B cell (primary cell): Measurements from ENCODE around the gene PPP1CB. TPM values are rescaled to one million over a fixed set of nuclear protein-coding genes. Genes with fewer than 3 reads are reported as not detected.

ENCODE experiments used
- ATAC-seq: fragments of 200-7000 bp; cut with Tn5 transposase; one replicate; pipeline ENCODE4 v1.10.0; 2021; ENCODE audit warnings: low read depth, mild to moderate bottlenecking, moderate number of reproducible peaks, moderate library complexity
- CTCF ChIA-PET: fragments of 350-600 bp; sonication (Branson Sonifier 250); formaldehyde crosslinking; loops from one replicate; lab custom pipeline; 2021; ENCODE audit warnings: antibody characterized with exemption, inconsistent platforms; lab: Charles Lee
- POLR2A ChIA-PET: fragments of 350-600 bp; sonication (Branson Sonifier 250); formaldehyde crosslinking; loops from one replicate; lab custom pipeline; 2021; ENCODE audit warnings: antibody characterized with exemption; lab: Charles Lee
- DNase-seq: peaks from one replicate; pipeline ENCODE4 v3.0.0; 2013
- H2AFZ ChIP-seq: 2 replicates; pipeline ENCODE4 v1.6.1; 2012; ENCODE audit warnings: mild to moderate bottlenecking, low read depth, low read length; ENCODE audit not compliant: insufficient read depth, poor library complexity, severe bottlenecking
- H3K27ac ChIP-seq, 2 donors: 1 replicate in 1 of 2; 2 replicates in 1 of 2; pipeline ENCODE4 v1.5.1; 2012 to 2013; ENCODE audit warnings: low read length in 2 of 2, mild to moderate bottlenecking in 2 of 2, moderate library complexity in 1 of 2
- H3K27me3 ChIP-seq, 4 experiments: fragments of 200-600 bp in 1 of 4; sonication (generic) in 1 of 4; replicated peaks in 1 of 4; 1 replicate in 2 of 4; 2 replicates in 2 of 4; pipeline versions ENCODE4 v1.6.1 to v1.7.0; 2013 to 2016; ENCODE audit warnings: low read length in 3 of 4, mild to moderate bottlenecking in 2 of 4, mixed read lengths in 1 of 4, moderate library complexity in 1 of 4; ENCODE audit not compliant: insufficient read depth in 4 of 4, control insufficient read depth in 3 of 4; ENCODE audit errors: control extremely low read depth in 1 of 4
- H3K36me3 ChIP-seq, 2 experiments: replicated peaks in 1 of 2; 1 replicate in 1 of 2; 2 replicates in 1 of 2; pipeline versions ENCODE4 v1.6.1 to v1.7.1; 2013; ENCODE audit warnings: low read length in 1 of 2; ENCODE audit not compliant: insufficient read depth in 2 of 2, control insufficient read depth in 1 of 2; ENCODE audit errors: control extremely low read depth in 1 of 2, extremely low read depth in 1 of 2
- H3K4me1 ChIP-seq, 2 donors: fragments of 200-600 bp in 1 of 2; sonication (generic) in 1 of 2; 1 replicate in 1 of 2; 2 replicates in 1 of 2; pipeline versions ENCODE4 v1.5.1 to v1.6.1; 2013 to 2017; ENCODE audit warnings: low read length in 2 of 2; ENCODE audit not compliant: control insufficient read depth in 2 of 2, insufficient read depth in 2 of 2
- H3K4me2 ChIP-seq: replicated peaks from 2 replicates; pipeline ENCODE3; 2012; ENCODE audit warnings: mild to moderate bottlenecking, low read depth, low read length; ENCODE audit not compliant: poor library complexity, severe bottlenecking
- H3K4me3 ChIP-seq, 5 experiments: fragments of 200-600 bp in 1 of 5; sonication (generic) in 1 of 5; 1 replicate in 3 of 5; 2 replicates in 2 of 5; pipeline versions ENCODE4 v1.5.1 to v1.7.0; 2011 to 2016; ENCODE audit warnings: low read length in 4 of 5, mild to moderate bottlenecking in 4 of 5, low read depth in 2 of 5, control low read depth in 1 of 5, moderate library complexity in 1 of 5; ENCODE audit not compliant: insufficient read depth in 1 of 5; ENCODE audit errors: control extremely low read depth in 1 of 5, extremely low read depth in 1 of 5
- H3K79me2 ChIP-seq: fragments of 200-600 bp; sonication (generic); one replicate; pipeline ENCODE4 v1.6.0; 2016; ENCODE audit warnings: low read length; ENCODE audit not compliant: control insufficient read depth, insufficient read depth
- H3K9ac ChIP-seq: fragments of 200-600 bp; sonication (generic); 2 replicates; pipeline ENCODE4 v1.6.1; 2017; ENCODE audit warnings: mild to moderate bottlenecking, low read length, moderate library complexity
- H3K9me3 ChIP-seq, 3 donors: one replicate each; pipeline versions ENCODE4 v1.6.1 to v1.7.1; 2013; ENCODE audit warnings: low read length in 2 of 3; ENCODE audit not compliant: control insufficient read depth in 2 of 3, insufficient read depth in 1 of 3; ENCODE audit errors: control extremely low read depth in 1 of 3
- H4K20me1 ChIP-seq: 2 replicates; pipeline ENCODE4 v1.6.0; 2012; ENCODE audit warnings: mild to moderate bottlenecking, low read length; ENCODE audit not compliant: insufficient read depth, control insufficient read depth, poor library complexity, severe bottlenecking
- H3K27ac Mint-ChIP-seq: one replicate; pipeline ENCODE4 v1.8.0; 2021; ENCODE audit warnings: mixed read lengths
- H3K27me3 Mint-ChIP-seq: one replicate; pipeline ENCODE4 v1.8.0; 2021; ENCODE audit warnings: mixed read lengths
- H3K4me1 Mint-ChIP-seq: one replicate; pipeline ENCODE4 v1.8.0; 2021; ENCODE audit warnings: mixed read lengths
- H3K4me3 Mint-ChIP-seq: one replicate; pipeline ENCODE4 v1.8.0; 2021; ENCODE audit warnings: mixed read lengths
- H3K9me3 Mint-ChIP-seq: one replicate; pipeline ENCODE4 v1.8.0; 2022; ENCODE audit warnings: mixed read lengths; ENCODE audit not compliant: insufficient read depth
- CTCF ChIP-seq: fragments of 200-600 bp; IDR thresholded peaks from one replicate; pipeline ENCODE4 v1.8.0; 2022; ENCODE audit warnings: antibody characterized with exemption, mild to moderate bottlenecking
- EZH2 ChIP-seq: IDR thresholded peaks from 2 replicates; pipeline ENCODE4 v1.6.1; 2012; ENCODE audit warnings: borderline replicate concordance, low read depth, mild to moderate bottlenecking, moderate library complexity, low read length; ENCODE audit not compliant: insufficient read depth, poor library complexity, severe bottlenecking
- WGBS: methylation state at CpG from one replicate; pipeline ENCODE4 v1.1.5; 2013; ENCODE audit warnings: missing lambda C conversion rate; ENCODE audit not compliant: insufficient coverage; 5-methylcytosine and 5-hydroxymethylcytosine counted together
- intact Hi-C: fragments of 100-400 bp; cut with micrococcal nuclease; formaldehyde crosslinking; loops from one replicate; pipeline ENCODE4 v1.10.0; 2022
- polyA plus RNA-seq: library from polyadenylated mRNA; depleted of rRNA; stranded (reverse); fragments of >200 nt; gene quantifications from 2 replicates; pipeline ENCODE4 v1.2.3, GENCODE V29; 2012
- total RNA-seq, 2 donors: library from RNA; stranded (reverse); fragments of 120-200 nt in 1 of 2; gene quantifications; 1 replicate in 1 of 2; 2 replicates in 1 of 2; pipeline versions ENCODE4 v1.2.3 to v1.2.4, GENCODE V29; 2013 to 2022

Gene PPP1CB
- total and polyA plus RNA-seq, 2 donors (not counting 1 experiment from before 2014, with no cell fraction given) = 26.9 to 152 TPM

- Mint-ChIP-seq H3K27ac (no peak overlapping the region), H3K9me3 (peaks cover 8% of the 10 kb centered on the region), H3K4me1 (no peaks in the 10 kb centered on the region), H3K4me3 (no peak overlapping the region), H3K27me3 (no peaks in the 10 kb centered on the region)
- TF ChIP-seq EZH2 = no peak
- TF ChIP-seq CTCF = no peak
- Histone ChIP-seq H3K4me1 (no peaks in the 10 kb centered on the region), H3K4me2 (no peak overlapping the region), H3K9ac (no peak overlapping the region), H3K36me3 (no peaks in the 10 kb centered on the region), H3K79me2 (no peaks in the 10 kb centered on the region), H3K27me3 (no peaks in the 10 kb centered on the region), H3K4me3 (no peak overlapping the region), H4K20me1 (no peaks in the 10 kb centered on the region), H2AFZ (no peak overlapping the region), H3K27ac (no peak overlapping the region), H3K9me3 (peaks cover 0 to 23% (median 7%) of the 10 kb centered on the region in 3 donors)
- WGBS = 98% methylated on average over 8 of the region's 8 CpGs
- DNase-seq (no peak), ATAC-seq (no peak)
- intact Hi-C loops = no loop called here
- ChIA-PET POLR2A (no interaction called here), CTCF (no interaction called here)
These were observed 42.5 kb upstream of the PPP1CB start for GRCh38 chr2:28709101-28709500.

- WGBS = 100% methylated on average over 4 of the region's 4 CpGs
- H3K4me3 ChIP-seq = no peak overlapping the region
These were observed 41.1 kb upstream of the PPP1CB start for GRCh38 chr2:28710545-28710944.

More at GRCh38 chr2:28710545-28710944, 41.1 kb upstream of the PPP1CB start:
- H3K9me3 ChIP-seq = peaks cover 0 to 18% (median 4%) of the 10 kb centered on the region in 3 donors
- no peak overlapping the region for H3K27ac ChIP-seq
- no peaks in the 10 kb centered on the region for H3K27me3 ChIP-seq
- no peaks in the 10 kb centered on the region for H3K79me2 ChIP-seq
- POLR2A ChIA-PET = no interaction called here
- no peaks in the 10 kb centered on the region for H3K4me1 ChIP-seq
- intact Hi-C loops = no loop called here
- peaks cover 3% of the 10 kb centered on the region for H3K4me1 Mint-ChIP-seq
- H3K27ac Mint-ChIP-seq = no peak overlapping the region
- no peak overlapping the region for H2AFZ ChIP-seq
- no peak for DNase-seq
- H3K27me3 Mint-ChIP-seq = no peaks in the 10 kb centered on the region
- CTCF ChIA-PET = no interaction called here
- no peak overlapping the region for H3K9ac ChIP-seq
- no peak for TF ChIP-seq EZH2
- no peak for TF ChIP-seq CTCF
- H3K4me2 ChIP-seq = no peak overlapping the region
- H3K36me3 ChIP-seq = no peaks in the 10 kb centered on the region
- H4K20me1 ChIP-seq = no peaks in the 10 kb centered on the region
- no peak overlapping the region for H3K4me3 Mint-ChIP-seq
- peaks cover 6% of the 10 kb centered on the region for H3K9me3 Mint-ChIP-seq
- no peak for ATAC-seq
